ENCODE data around the gene RRAGB. TPM values are rescaled to one million over a fixed set of nuclear protein-coding genes. Genes with fewer than 3 reads are reported as not detected.
"Not testable (repeated sequence)": the region's sequence is repeated elsewhere in the genome, so short reads cannot be mapped to it uniquely, and the experiment has no call there.

RRAGB gene
- total and polyA plus RNA-seq, 2 donors (not counting 1 experiment from before 2014, with no cell fraction given): 21.3 to 31.4 TPM

GRCh38 chrX:55742649-55743048, 25.1 kb downstream of the RRAGB start:
- Histone ChIP-seq H4K20me1 (ENCODE audit: control insufficient read depth, insufficient read depth, low read length, poor library complexity, severe bottlenecking) (no peaks in the 10 kb centered on the region), H3K79me2 (ENCODE audit: control insufficient read depth, insufficient read depth, low read length) (no peaks in the 10 kb centered on the region), H3K9ac (ENCODE audit: low read length) (no peak overlapping the region), H3K9me3 (ENCODE audit: control extremely low read depth in 1 of 3, control insufficient read depth in 2 of 3, insufficient read depth in 1 of 3, low read length in 2 of 3) (no peaks in the 10 kb centered on the region), H3K27ac (ENCODE audit: low read length in 2 of 2) (no peak overlapping the region), H3K4me1 (ENCODE audit: control insufficient read depth in 2 of 2, insufficient read depth in 2 of 2, low read length in 2 of 2) (no peaks in the 10 kb centered on the region), H3K27me3 (replicated peaks in 1 of 4; ENCODE audit: control extremely low read depth in 1 of 4, control insufficient read depth in 3 of 4, insufficient read depth in 4 of 4, low read length in 3 of 4) (no peaks in the 10 kb centered on the region), H3K4me3 (ENCODE audit: control extremely low read depth in 1 of 5, extremely low read depth in 1 of 5, insufficient read depth in 1 of 5, low read depth in 2 of 5, low read length in 4 of 5) (no peak overlapping the region), H3K36me3 (replicated peaks in 1 of 2; ENCODE audit: control extremely low read depth in 1 of 2, control insufficient read depth in 1 of 2, extremely low read depth in 1 of 2, insufficient read depth in 2 of 2, low read length in 1 of 2) (peaks cover 0 to 56% of the 10 kb centered on the region in 2 experiments), H3K4me2 (replicated peaks; ENCODE audit: low read depth, low read length, poor library complexity, severe bottlenecking) (no peak overlapping the region), H2AFZ (ENCODE audit: insufficient read depth, low read depth, low read length, poor library complexity, severe bottlenecking) (no peak overlapping the region)
- no peak for ATAC-seq (ENCODE audit: low read depth)
- TF ChIP-seq EZH2 (IDR thresholded peaks at IDR 0.05; ENCODE audit: borderline replicate concordance, insufficient read depth, low read depth, low read length, poor library complexity, severe bottlenecking) (no peak), CTCF (IDR thresholded peaks at IDR 0.05) (no peak)
- CTCF ChIA-PET: interaction anchor here (1.4 kb wide), 1 partner anchor 506 kb away, joined by 4 read pairs; no protein-coding TSS in a partner anchor
- POLR2A ChIA-PET: no interaction called here
- Mint-ChIP-seq H3K4me3 (no peak overlapping the region), H3K4me1 (no peaks in the 10 kb centered on the region), H3K27ac (no peak overlapping the region), H3K27me3 (no peaks in the 10 kb centered on the region), H3K9me3 (ENCODE audit: insufficient read depth) (no peaks in the 10 kb centered on the region)
- no CpG with 5 or more reads among the region's 2 CpGs for WGBS (ENCODE audit: insufficient coverage)
- no peak for DNase-seq
- intact Hi-C loops (cut with micrococcal nuclease): no loop called here

DNA sequence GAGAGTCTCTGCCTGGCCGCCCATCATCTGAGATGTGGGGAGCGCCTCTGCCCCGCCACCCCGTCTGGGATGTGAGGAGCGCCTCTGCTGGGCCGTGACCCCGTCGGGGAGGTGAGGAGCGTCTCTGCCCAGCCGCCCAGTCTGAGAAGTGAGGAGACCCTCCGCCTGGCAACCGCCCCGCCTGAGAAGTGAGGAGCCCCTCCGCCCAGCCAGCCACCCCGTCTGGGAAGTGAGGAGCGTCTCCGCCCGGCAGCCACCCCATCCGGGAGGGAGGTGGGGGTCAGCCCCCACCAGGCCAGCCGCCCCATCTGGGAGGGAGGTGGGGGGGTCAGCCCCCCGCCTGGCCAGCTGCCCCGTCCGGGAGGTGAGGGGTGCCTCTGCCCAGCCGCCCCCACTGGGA, 30.9 kb downstream of the RRAGB start:
- H3K36me3 ChIP-seq (replicated peaks in 1 of 2; ENCODE audit: control extremely low read depth in 1 of 2, control insufficient read depth in 1 of 2, extremely low read depth in 1 of 2, insufficient read depth in 2 of 2, low read length in 1 of 2): peaks cover 1 to 22% of the 10 kb centered on the region in 2 experiments
- POLR2A ChIA-PET; H3K27ac ChIP-seq (ENCODE audit: low read length in 2 of 2); intact Hi-C loops (cut with micrococcal nuclease); CTCF ChIA-PET; H3K4me1 ChIP-seq (ENCODE audit: control insufficient read depth in 2 of 2, insufficient read depth in 2 of 2, low read length in 2 of 2); H4K20me1 ChIP-seq (ENCODE audit: control insufficient read depth, insufficient read depth, low read length, poor library complexity, severe bottlenecking); H3K27ac Mint-ChIP-seq; H3K9me3 Mint-ChIP-seq (ENCODE audit: insufficient read depth); H2AFZ ChIP-seq (ENCODE audit: insufficient read depth, low read depth, low read length, poor library complexity, severe bottlenecking); H3K79me2 ChIP-seq (ENCODE audit: control insufficient read depth, insufficient read depth, low read length); H3K27me3 ChIP-seq (replicated peaks in 1 of 4; ENCODE audit: control extremely low read depth in 1 of 4, control insufficient read depth in 3 of 4, insufficient read depth in 4 of 4, low read length in 3 of 4); H3K27me3 Mint-ChIP-seq; H3K9ac ChIP-seq (ENCODE audit: low read length); H3K4me1 Mint-ChIP-seq; DNase-seq; H3K4me3 Mint-ChIP-seq; ATAC-seq (ENCODE audit: low read depth); H3K4me3 ChIP-seq (ENCODE audit: control extremely low read depth in 1 of 5, extremely low read depth in 1 of 5, insufficient read depth in 1 of 5, low read depth in 2 of 5, low read length in 4 of 5); H3K4me2 ChIP-seq (replicated peaks; ENCODE audit: low read depth, low read length, poor library complexity, severe bottlenecking); H3K9me3 ChIP-seq (ENCODE audit: control extremely low read depth in 1 of 3, control insufficient read depth in 2 of 3, insufficient read depth in 1 of 3, low read length in 2 of 3): not testable (repeated sequence)
- WGBS (ENCODE audit: insufficient coverage): 100% methylated on average over 4 of the region's 24 CpGs
